Forelimb muscle (tissue), 1 donor: Measurements from ENCODE around the gene KDM2B. TPM values are rescaled to one million over a fixed set of nuclear protein-coding genes. Genes with fewer than 3 reads are reported as not detected.
"Not testable (repeated sequence)": the region's sequence is repeated elsewhere in the genome, so short reads cannot be mapped to it uniquely, and the experiment has no call there.

Experiments
- DNase-seq: peaks from one replicate; pipeline ENCODE4 v3.0.0-alpha.2; 2013; ENCODE audit warnings: low read depth
- polyA plus RNA-seq: library from polyadenylated mRNA; unstranded; fragments of 120-200 nt; gene quantifications from one replicate; pipeline ENCODE4 v1.2.1, GENCODE V29; 2013; ENCODE audit not compliant: insufficient read length

The KDM2B gene
- polyA plus RNA-seq, 1 donor, result 22.1 TPM

GRCh38 chr12:121384891-121385290 is 195.9 kb downstream of the KDM2B start:
- not testable (repeated sequence) for DNase-seq

GRCh38 chr12:121383601-121384021 is 197.2 kb downstream of the KDM2B start:
- DNase-seq, result no peak

- no peak for DNase-seq
These were observed 200.9 kb downstream of the KDM2B start for GRCh38 chr12:121379945-121380344.

Other genes with a start within 250 kb of the KDM2B start
- 117 TPM for gene ANAPC5, start 228.6 kb downstream of the KDM2B start, polyA plus RNA-seq
- gene RNF34, start 180.9 kb downstream of the KDM2B start, polyA plus RNA-seq, result 30.1 TPM
- 54.7 TPM for gene ORAI1, start 45.5 kb upstream of the KDM2B start, polyA plus RNA-seq
- 0.34 TPM for gene MORN3, start 88.6 kb upstream of the KDM2B start, polyA plus RNA-seq
- 19.5 TPM for gene TMEM120B, start 131.7 kb upstream of the KDM2B start, polyA plus RNA-seq
- gene RHOF, start 212.7 kb upstream of the KDM2B start, polyA plus RNA-seq, result 2.6 TPM
- gene SETD1B, start 223.0 kb upstream of the KDM2B start, polyA plus RNA-seq, result 8.6 TPM